Stimulated activated naive CD8-positive, alpha-beta T cell treated with anti-CD3 and anti-CD28 coated beads, Interleukin-15, amount 100 ng/mL, for 72 hours (primary cell): ENCODE measurements around the gene FAM83G.
A peak's percentile ranks its signal among the peaks of the same experiment; 100 is the strongest.
"Not testable (repeated sequence)": the region's sequence is repeated elsewhere in the genome, so short reads cannot be mapped to it uniquely, and the experiment has no call there.

Experiments
- ATAC-seq: fragments of 150-1000 bp; cut with Tn5 transposase; 2 replicates; pipeline ENCODE4 v1.10.0; 2021; ENCODE audit warnings: mild to moderate bottlenecking, moderate library complexity
- DNase-seq, 2 donors: peaks; one replicate each; pipeline ENCODE4 v3.0.0; 2021 to 2022
- H3K27ac Mint-ChIP-seq, 2 donors: one replicate each; pipeline ENCODE4 v1.8.0; 2022; ENCODE audit warnings: mild to moderate bottlenecking in 2 of 2, mixed read lengths in 2 of 2, moderate library complexity in 2 of 2
- H3K27me3 Mint-ChIP-seq: one replicate; pipeline ENCODE4 v1.8.0; 2022; ENCODE audit warnings: mixed read lengths
- H3K4me1 Mint-ChIP-seq: one replicate; pipeline ENCODE4 v1.8.0; 2022; ENCODE audit warnings: mild to moderate bottlenecking, mixed read lengths
- H3K4me3 Mint-ChIP-seq, 2 donors: one replicate each; pipeline ENCODE4 v1.8.0; 2022; ENCODE audit warnings: mild to moderate bottlenecking in 2 of 2, mixed read lengths in 2 of 2, moderate library complexity in 1 of 2
- H3K9me3 Mint-ChIP-seq, 2 donors: one replicate each; pipeline ENCODE4 v1.8.0; 2022; ENCODE audit warnings: mixed read lengths in 2 of 2

The FAM83G gene, protein sequence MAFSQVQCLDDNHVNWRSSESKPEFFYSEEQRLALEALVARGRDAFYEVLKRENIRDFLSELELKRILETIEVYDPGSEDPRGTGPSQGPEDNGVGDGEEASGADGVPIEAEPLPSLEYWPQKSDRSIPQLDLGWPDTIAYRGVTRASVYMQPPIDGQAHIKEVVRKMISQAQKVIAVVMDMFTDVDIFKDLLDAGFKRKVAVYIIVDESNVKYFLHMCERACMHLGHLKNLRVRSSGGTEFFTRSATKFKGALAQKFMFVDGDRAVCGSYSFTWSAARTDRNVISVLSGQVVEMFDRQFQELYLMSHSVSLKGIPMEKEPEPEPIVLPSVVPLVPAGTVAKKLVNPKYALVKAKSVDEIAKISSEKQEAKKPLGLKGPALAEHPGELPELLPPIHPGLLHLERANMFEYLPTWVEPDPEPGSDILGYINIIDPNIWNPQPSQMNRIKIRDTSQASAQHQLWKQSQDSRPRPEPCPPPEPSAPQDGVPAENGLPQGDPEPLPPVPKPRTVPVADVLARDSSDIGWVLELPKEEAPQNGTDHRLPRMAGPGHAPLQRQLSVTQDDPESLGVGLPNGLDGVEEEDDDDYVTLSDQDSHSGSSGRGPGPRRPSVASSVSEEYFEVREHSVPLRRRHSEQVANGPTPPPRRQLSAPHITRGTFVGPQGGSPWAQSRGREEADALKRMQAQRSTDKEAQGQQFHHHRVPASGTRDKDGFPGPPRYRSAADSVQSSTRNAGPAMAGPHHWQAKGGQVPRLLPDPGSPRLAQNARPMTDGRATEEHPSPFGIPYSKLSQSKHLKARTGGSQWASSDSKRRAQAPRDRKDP

DNA sequence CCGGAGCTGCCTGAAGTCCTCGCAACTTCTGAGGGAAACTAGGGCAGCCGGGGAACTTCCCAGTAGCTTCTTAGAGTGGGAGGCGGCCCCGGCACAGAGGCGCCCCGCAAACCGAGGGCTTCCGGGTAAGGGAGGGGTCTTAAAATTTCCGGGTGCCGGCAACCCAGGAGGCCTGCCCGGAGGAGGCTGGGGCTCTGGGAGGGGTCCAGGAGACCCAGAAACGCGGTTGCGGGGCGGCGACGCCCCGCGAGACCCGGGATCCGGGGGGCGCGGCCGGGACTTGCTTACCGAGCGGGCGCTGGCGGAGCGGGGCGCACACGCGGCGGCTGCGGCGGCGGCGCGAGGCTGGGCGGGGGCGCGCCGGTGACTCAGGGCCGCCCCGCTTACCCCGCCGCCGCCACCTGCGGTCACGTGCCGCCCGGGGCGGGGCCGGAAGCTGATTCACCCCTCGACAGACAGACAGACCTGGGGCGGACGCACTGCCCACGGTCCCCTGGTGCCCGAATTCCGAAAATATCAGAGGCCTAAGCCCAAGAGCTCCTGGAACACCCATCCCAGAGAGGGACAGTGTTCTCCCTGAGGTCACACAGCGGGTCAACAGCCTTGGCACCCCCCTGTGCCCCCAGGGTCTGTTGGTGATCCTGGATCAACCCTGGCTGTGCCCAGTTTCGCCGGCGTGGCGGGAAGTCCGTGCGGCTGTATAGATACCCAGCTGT lies at the start of gene FAM83G:
Gene FAM83G (minus strand): TSS at position 344 of the 716 bp plus-strand sequence. CDS start 723 bp downstream, outside the sequence.
- H3K9me3 Mint-ChIP-seq: no peaks in the 10 kb centered on the region
- H3K27ac Mint-ChIP-seq: peak within 1 kb of the TSS; percentile 95 to 96
- peaks cover 40% of the 10 kb centered on the region for H3K4me1 Mint-ChIP-seq
- peak within 1 kb of the TSS; percentile 90 for H3K4me3 Mint-ChIP-seq
- DNase-seq: peak; percentile 80 to 84
- H3K27me3 Mint-ChIP-seq: no peaks in the 10 kb centered on the region
- ATAC-seq: peak; percentile 91

DNA sequence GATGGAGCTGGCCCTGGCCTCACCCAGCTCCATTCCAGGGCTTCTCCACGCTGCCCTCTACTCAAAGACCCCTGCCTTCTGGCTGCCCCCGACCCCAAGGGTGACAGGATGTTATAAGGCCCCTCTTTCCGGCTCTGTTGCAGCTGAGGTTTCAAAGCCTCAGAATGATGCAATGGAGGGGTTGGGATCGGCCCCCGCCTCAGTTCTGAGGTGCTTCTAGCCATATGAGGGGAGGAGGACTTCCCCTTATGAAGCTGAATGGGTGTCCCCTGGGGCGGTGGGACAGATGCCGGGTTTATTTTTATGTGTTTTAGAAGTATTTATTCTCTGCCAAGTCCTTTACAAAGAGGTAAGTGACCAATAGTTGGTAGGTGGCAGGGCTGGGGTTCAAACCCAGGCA lies 44.3 kb upstream of the FAM83G start:
- H3K4me1 Mint-ChIP-seq, H3K4me3 Mint-ChIP-seq, H3K27ac Mint-ChIP-seq, H3K9me3 Mint-ChIP-seq, H3K27me3 Mint-ChIP-seq: not testable (repeated sequence)
- DNase-seq (peak in 1 of 2 donors; percentile 26), ATAC-seq (peak; percentile 53)

DNA sequence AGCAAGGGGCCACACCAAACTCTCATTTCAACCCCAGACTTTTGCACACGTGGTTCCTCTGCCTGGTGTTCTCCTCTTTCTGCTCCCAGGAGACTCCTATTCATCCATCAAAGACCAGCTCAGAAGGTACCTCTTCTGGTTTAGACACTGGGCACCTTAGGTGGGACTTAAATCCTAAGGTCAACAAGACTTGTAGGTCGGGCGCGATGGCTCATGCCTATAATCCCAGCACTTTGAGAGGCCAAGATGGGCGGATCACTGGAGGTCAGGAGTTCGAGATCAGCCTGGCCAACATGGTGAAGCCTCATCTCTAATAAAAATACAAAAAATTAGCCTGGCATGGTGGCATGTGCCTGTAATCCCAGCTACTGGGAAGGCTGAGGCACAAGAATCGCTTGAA lies 42.9 kb upstream of the FAM83G start:
- DNase-seq, H3K9me3 Mint-ChIP-seq, H3K4me1 Mint-ChIP-seq, H3K27ac Mint-ChIP-seq, ATAC-seq, H3K4me3 Mint-ChIP-seq, H3K27me3 Mint-ChIP-seq: not testable (repeated sequence)

DNA sequence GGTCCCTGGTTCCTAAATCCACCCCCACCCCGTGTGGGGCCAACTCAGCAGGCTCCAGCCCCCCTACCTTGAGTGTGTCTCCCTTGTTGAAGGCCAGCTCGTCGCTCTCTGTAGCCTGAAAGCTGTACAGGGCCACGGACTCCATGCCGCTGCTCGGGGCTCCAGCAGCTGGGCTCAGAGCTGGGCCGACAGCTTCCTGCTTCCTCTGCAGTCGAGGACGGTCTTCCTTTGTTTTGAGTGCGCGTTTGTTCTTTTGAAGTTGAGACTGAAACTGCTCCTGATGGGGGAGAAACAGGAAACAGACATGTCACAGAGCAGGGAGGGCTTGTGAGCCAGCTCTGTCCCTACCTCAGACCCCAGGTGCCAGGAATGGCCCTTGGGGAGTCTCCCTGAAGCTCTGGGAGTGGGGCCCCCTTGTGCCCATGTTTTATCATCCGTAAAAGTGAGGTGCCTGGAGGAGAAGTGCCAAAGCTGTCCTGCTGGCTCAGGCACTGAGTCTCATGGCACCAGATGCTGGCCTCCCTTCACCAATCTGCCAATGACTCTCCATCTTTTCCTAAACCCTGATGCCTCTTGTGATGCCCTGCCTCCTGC lies 42.3 kb upstream of the FAM83G start, which contains the start of gene GRAP:
Gene GRAP (minus strand): TSS at position 176 of the 594 bp plus-strand sequence. CDS start 31 bp downstream, at position 145.
- not testable (repeated sequence) for H3K4me3 Mint-ChIP-seq, DNase-seq, H3K27ac Mint-ChIP-seq, H3K27me3 Mint-ChIP-seq, H3K4me1 Mint-ChIP-seq, H3K9me3 Mint-ChIP-seq
- ATAC-seq: peak; percentile 76

DNA sequence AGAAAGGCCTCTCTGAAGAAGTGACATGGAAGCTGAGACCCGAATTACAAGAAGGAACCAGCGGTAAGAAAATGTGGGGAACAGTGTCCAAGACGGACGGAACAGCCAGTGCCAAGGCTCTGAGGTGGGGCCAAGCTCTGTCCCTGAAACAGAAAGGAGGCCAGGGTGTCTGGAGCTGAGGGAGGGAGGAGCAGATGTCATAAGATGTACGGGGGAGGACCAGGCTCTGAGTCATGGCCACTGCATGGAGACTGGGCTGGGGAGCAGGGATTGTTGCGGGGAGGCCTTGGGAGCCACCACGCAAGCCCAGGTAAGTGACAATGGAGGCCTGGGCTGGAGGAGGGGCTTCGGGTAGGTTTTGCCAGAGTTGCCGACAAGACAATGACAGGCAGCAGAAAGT lies 40.1 kb upstream of the FAM83G start:
- not testable (repeated sequence) for ATAC-seq, DNase-seq, H3K27ac Mint-ChIP-seq, H3K27me3 Mint-ChIP-seq, H3K9me3 Mint-ChIP-seq, H3K4me3 Mint-ChIP-seq, H3K4me1 Mint-ChIP-seq

DNA sequence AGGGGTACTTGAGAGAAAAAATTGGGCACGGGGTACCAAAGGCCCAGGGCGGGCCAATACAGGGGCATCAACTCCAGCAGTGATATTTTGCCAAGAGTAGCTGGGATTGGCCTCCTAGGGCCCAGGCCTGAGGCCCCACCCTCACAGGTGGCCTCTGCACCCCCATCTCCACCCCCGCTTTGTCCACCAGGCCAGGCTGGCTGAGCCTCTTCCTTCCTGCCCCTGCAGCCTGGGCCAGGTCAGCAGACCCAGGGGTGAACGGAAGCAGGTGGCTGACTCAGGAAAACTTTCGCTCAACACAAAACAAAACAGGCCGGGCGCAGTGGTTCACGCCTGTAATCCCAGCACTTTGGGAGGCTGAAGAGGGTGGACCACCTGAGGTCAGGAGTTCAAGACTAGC lies 38.5 kb upstream of the FAM83G start:
- not testable (repeated sequence) for H3K27me3 Mint-ChIP-seq, H3K4me3 Mint-ChIP-seq, H3K27ac Mint-ChIP-seq, ATAC-seq, H3K9me3 Mint-ChIP-seq, H3K4me1 Mint-ChIP-seq, DNase-seq

DNA sequence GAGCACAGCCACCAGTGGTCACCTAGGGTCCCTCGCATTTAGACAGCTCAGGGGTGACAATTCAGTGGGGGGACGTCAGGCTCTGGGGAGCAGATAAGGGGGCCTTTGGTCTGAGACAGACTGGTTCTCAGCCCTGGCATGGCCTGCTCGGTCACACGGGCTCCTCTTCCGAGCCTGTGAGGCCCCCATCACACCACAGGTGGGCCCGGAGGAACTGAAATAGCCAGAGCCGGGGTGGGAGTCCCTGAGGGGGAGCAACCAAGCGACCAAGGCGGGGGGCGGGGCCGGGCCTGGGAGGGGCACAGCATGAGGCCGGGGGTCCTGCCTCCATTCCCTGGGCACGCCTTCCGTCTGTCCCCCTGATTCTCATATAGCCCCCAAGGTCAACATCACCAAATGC lies 37.8 kb upstream of the FAM83G start:
- H3K27ac Mint-ChIP-seq, H3K9me3 Mint-ChIP-seq, H3K27me3 Mint-ChIP-seq, DNase-seq, H3K4me3 Mint-ChIP-seq, H3K4me1 Mint-ChIP-seq, ATAC-seq: not testable (repeated sequence)

DNA sequence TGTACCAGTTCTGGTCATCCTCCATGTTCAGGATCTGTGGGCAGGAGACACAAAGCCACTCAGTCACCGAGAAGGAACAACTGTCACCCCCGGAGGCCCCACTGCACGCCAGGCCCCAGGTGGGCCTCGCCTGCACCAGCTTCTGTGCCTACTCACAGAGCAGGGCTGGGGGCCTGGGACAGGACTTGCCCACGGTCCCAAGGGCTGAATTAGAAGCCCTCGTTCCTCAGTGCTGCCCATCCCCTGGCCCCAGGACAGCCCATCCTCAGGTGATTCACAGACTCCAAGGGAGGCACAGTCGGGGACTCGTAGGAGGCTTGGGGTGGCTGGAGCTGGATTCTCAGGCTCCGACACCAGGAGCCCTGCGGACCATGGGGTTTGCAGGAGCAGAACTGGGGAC lies 37.3 kb upstream of the FAM83G start:
- H3K9me3 Mint-ChIP-seq, H3K27me3 Mint-ChIP-seq, H3K4me3 Mint-ChIP-seq, H3K4me1 Mint-ChIP-seq, H3K27ac Mint-ChIP-seq, ATAC-seq, DNase-seq: not testable (repeated sequence)

DNA sequence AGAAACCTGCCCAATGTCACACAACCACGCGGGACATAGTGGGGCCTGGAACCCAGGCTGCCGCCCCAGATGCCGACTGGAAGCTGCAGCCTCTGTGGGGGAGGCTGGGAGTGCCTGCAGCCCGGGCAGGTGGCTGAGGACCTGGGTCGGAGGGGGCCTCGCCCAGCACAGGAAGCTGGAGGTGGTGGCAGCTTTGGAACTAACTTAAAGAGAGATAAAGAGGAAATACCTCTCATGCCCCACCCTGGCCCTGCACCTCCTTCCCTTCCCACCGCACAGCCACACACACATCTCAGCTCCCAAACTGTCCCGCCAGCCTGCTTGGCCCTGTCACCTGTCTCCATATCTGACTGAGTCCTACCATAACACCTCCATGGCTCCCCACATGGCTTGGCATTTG lies 35.8 kb upstream of the FAM83G start:
- H3K4me1 Mint-ChIP-seq, H3K9me3 Mint-ChIP-seq, H3K27me3 Mint-ChIP-seq, H3K4me3 Mint-ChIP-seq, H3K27ac Mint-ChIP-seq, DNase-seq: not testable (repeated sequence)
- peak; percentile 25 for ATAC-seq

DNA sequence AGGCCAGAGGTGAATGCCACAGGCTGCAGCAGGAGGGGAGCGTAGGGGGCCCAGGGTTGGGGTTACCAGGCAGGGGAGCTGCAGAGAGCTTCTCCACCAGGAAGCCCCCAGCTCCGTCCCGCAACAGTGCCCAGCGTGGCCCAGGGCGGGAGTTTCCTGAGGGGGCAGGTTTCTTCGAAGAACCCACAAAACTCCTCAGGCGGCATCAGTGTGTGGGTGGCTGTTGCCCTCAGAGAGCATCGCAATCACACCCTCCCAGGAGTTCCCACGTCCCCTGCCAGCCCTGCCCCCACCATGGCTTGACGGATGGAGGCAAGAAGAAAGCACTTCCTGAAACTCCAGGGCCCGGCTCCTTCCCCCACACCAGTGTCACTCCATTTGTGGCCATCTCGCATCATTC lies 34.2 kb upstream of the FAM83G start:
- not testable (repeated sequence) for H3K27me3 Mint-ChIP-seq, H3K4me3 Mint-ChIP-seq, H3K27ac Mint-ChIP-seq, DNase-seq, H3K9me3 Mint-ChIP-seq, H3K4me1 Mint-ChIP-seq
- ATAC-seq: peak; percentile 56

DNA sequence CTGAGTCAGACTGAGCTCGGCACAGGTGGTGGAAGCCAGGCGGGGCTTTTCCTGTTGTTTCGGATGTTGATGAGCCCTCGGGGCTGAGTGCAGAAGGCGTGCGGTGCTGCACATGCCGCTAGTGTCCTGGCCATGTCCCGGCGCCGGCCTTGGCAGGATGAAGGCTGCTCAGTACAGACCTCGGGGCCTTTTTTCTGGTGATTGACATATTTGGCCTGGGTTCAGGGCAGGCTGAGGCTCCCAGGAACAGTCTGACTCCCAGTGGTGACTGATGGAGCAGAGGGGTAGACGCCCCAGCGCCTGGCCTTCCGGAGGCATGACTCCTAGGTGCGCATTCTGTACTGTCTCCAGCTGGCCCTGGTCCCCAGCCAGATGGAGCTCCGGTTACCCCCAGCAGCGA lies 33.4 kb upstream of the FAM83G start:
- H3K27me3 Mint-ChIP-seq, H3K4me3 Mint-ChIP-seq, H3K27ac Mint-ChIP-seq, DNase-seq, H3K9me3 Mint-ChIP-seq, H3K4me1 Mint-ChIP-seq: not testable (repeated sequence)
- ATAC-seq: peak; percentile 25

DNA sequence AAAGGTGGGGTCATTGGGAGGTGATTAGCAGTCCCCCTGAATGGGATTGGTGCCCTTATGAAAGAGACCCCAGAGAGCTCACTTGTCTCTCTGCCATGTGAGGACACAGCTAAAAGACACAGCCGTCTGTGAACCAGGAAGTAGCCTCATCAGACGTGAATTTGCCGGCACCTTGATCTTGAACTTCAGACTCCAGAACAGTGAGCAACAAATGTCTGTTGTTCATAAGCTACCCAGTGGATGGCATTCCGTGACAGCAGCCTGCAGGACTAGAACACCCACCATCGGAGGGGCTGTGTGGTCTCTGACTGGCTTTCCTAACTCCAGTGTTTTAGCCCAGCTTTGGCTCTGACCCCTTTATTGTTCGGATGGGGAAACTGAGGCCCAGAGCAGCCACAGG lies 33.0 kb upstream of the FAM83G start:
- H3K9me3 Mint-ChIP-seq, H3K27ac Mint-ChIP-seq, ATAC-seq, H3K4me3 Mint-ChIP-seq, H3K4me1 Mint-ChIP-seq, DNase-seq, H3K27me3 Mint-ChIP-seq: not testable (repeated sequence)

DNA sequence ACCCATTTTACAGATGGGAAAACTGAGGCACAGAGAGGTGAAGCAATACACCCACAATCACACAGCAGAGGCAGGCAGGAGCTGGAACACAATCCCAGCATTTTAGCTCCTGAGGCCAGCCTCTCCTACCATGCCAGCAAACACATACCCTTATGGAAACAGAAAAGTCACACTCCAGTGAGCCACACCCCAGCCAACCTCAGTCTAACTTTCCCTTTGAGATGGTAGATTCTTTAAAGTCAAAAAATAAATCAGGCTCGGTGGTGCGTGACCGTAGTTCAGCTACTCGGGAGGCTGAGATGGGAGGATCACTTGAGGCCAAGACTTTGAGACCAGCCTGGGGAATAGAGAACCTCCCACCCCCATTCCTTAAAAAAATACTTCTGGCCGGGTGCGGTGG lies 31.6 kb upstream of the FAM83G start:
- not testable (repeated sequence) for ATAC-seq, H3K27ac Mint-ChIP-seq, H3K4me3 Mint-ChIP-seq, H3K9me3 Mint-ChIP-seq, DNase-seq, H3K4me1 Mint-ChIP-seq, H3K27me3 Mint-ChIP-seq

DNA sequence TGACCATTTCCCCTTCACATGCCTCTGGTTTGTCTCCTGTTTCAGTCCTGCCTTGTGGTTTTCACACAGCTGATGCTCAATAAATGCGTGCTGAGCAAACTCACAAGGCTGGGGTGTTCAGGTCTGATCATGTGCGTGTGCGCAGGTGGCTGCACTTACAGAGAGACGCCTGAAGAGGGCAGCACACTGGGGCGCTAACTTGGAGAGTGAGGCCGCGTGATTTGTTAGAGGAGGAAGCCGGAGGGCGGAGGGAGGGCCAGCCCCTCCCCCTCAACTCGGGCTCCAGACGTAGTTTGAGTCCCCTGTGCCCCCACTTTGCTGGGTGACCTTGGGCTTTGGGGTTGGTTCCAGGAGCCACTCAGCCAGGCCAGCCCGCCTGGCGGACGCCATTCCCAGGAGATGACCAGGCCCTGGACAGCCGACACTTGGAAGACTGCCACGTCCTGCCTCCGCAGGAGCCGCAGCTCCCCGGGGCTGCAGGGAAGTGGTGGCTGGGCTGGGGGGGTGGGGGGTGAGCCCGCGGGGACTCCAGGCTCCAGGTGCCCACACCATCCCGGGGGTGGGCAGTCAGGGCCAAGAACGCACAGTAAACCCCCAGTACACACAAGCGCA lies 27.9 kb upstream of the FAM83G start:
- ATAC-seq: peak; percentile 89
- not testable (repeated sequence) for H3K27me3 Mint-ChIP-seq, DNase-seq, H3K4me3 Mint-ChIP-seq, H3K4me1 Mint-ChIP-seq, H3K27ac Mint-ChIP-seq, H3K9me3 Mint-ChIP-seq

DNA sequence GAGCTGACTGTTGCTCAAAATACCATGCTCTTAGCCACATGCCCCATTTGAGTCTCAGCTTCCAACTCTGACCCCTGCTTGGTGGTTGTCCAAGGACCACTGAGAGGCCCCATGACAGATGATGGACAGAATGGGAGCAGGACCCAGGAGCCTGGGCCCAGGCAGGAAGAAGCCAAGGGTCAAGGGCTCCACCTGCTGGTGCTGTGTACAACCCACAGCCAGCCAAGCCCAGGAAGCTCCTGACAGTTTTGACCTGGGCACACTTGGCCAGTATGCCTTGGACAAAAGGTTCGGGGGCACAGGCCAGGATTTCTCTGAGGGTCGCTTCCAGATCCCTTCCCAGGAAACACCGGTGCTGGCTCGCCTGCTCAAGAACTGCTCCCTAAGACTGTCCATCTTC lies 27.2 kb upstream of the FAM83G start:
- H3K27ac Mint-ChIP-seq, H3K4me1 Mint-ChIP-seq, H3K27me3 Mint-ChIP-seq, H3K4me3 Mint-ChIP-seq, H3K9me3 Mint-ChIP-seq: not testable (repeated sequence)
- DNase-seq (peak in 1 of 2 donors; percentile 45), ATAC-seq (peak; percentile 81)
